NCI-H226 (cell line): ENCODE measurements around the gene CEP295NL.
A peak's percentile ranks its signal among the peaks of the same experiment; 100 is the strongest.
"Not testable (repeated sequence)": the region's sequence is repeated elsewhere in the genome, so short reads cannot be mapped to it uniquely, and the experiment has no call there.

ENCODE experiments used
- DNase-seq: peaks from one replicate; pipeline ENCODE4 v3.0.0-alpha.2; 2015

CEP295NL gene

DNA sequence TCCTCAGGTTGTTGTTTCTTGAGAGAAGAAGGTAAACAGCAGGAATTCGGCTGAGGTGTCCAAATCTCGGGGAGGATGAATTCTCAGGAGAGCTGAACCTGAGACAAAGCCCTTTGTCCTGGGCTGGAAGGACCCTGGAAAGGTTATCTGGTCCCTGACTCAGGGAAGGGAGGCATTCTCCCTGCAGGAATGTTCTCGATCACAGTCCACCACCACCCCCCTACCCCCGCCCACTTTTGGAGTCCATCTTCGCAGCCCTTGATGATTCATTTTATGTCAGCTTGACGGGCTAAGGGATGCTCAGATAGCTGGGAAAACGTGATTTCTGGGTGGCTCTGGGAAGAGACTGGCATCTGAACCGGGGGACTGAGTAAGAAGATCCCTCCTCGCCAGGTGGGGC, 1.4 kb upstream of the CEP295NL start:
- no peak for DNase-seq

DNA sequence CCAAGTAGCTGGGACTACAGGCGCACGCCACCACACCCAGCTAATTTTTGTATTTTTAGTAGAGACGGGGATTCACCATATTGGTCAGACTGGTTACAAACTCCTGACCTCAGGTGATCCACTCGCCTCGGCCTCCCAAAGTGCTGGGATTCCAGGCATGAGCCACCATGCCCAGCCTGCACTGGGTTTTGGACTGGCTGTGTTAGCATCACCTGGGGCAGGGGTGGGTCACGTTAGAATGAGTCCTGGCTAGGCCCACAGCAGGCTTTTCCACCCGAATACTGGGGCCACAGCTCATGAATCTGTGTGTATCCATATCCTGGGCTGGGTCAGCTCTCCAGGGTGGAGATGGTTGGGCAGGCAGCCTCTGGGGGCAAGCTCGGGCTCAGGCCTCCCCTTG, 770 bp downstream of the CEP295NL start:
- DNase-seq = not testable (repeated sequence)

DNA sequence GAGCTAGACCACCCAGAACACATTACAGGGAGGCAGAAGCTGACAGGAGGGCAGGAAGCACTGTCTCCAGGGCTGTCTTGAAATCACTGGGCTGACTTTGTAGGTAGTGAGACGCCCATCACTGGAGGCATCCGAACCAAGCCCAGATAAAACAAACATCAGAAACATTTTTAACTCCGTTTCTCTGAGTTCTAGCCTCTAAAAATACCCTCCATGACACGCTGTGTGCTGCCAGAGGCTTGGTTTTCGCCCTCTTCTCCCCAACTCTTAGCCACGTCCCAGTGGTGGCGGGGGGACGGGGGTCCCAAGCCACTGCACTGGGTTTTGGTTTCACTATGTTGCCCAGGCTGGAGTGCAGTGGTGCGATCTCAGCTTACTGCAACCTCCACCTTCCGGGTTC, 1.2 kb downstream of the CEP295NL start:
- DNase-seq = no peak

DNA sequence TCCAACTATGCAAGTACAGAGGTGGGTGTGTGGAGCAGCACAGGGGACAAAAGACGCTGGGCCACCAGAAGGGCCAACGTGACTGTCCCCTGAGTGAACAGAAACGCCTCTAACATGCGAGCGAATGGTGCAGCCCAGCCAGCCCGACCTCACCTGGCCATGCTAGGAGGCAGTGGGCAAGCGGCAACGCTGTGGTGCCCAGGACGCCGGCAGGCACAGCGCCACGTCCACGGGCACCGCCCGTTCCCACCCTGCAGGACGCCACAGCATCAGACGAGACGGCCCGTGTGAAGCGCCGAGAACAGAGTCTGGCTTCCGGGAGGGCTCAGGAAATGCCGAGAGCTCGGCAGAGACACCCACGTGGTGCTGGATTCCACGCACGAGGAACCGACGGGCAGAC, 2.2 kb downstream of the CEP295NL start:
- DNase-seq = no peak

- peak; percentile 88 for DNase-seq
These were observed 3.4 kb downstream of the CEP295NL start for GRCh38 chr17:78899361-78900260.

- DNase-seq = no peak
These were observed 4.1 kb downstream of the CEP295NL start for GRCh38 chr17:78898947-78899346.

- DNase-seq = no peak
These were observed 4.7 kb downstream of the CEP295NL start for GRCh38 chr17:78898075-78898836.

GRCh38 chr17:78897664-78898047, 5.3 kb downstream of the CEP295NL start:
- no peak for DNase-seq

- DNase-seq = no peak
These were observed 6.0 kb downstream of the CEP295NL start for GRCh38 chr17:78896834-78897663.

DNA sequence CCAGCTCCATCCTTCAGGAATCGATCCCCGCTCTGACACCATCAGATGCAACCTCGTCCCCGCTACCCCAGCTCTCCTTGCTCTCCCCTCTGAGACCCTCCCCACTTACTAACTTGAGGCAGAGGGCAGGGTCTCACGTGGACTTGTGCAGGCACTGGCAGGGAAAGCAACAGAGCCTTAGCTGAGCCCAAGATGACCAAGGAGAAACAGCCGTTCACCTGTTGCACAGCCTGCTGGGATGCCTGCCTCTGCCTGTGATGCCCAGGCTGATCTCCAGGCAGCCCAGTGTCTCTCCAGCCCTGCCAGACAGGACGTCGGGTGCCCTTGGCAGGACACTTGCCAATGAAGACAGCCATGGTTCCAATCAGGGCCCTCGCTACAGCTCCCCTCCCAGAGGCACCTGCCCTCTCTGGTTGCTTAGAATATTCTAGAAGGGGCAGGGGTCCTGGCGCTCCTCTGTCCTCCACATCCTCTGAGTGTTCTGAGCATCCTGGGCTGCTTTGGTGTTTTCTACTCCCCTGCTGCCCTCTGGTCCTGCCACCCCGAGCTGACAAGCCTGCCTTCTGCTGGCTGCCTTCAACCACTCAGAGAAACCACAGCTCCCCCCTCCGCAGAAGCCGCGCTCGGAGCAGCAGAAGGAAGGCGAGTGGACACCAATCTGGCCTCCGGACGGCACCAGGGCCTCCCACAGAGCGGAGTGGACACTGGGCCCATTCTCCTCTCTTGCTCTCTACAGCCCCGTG, 6.7 kb downstream of the CEP295NL start:
- no peak for DNase-seq

- DNase-seq = no peak
These were observed 7.7 kb downstream of the CEP295NL start for GRCh38 chr17:78895322-78895721.

GRCh38 chr17:78893684-78894083, 9.3 kb downstream of the CEP295NL start:
- no peak for DNase-seq

- DNase-seq = no peak
These were observed 10.0 kb downstream of the CEP295NL start for GRCh38 chr17:78892936-78893379.

- no peak for DNase-seq
These were observed 10.5 kb downstream of the CEP295NL start for GRCh38 chr17:78892520-78892919.

DNA sequence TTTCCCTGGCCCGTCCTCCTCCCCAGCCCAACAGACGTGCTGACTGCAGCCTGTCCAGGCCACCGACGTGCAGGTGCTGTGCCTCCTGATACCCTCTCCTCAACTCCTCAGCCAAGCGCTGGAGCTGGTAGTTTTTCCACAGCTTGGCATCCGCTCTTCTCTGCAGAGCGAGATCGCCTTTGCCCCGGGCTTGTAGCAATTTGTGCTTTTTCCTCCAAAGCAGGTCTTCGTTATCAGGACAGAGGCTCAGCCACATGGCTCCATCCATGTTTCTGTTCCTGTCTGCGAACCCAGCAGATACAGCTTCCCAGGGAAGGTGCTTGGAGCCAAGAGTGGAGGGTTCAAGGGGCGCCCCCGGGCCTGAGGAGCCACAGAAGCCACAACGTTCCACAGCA, 10.9 kb downstream of the CEP295NL start:
- no peak for DNase-seq

DNA sequence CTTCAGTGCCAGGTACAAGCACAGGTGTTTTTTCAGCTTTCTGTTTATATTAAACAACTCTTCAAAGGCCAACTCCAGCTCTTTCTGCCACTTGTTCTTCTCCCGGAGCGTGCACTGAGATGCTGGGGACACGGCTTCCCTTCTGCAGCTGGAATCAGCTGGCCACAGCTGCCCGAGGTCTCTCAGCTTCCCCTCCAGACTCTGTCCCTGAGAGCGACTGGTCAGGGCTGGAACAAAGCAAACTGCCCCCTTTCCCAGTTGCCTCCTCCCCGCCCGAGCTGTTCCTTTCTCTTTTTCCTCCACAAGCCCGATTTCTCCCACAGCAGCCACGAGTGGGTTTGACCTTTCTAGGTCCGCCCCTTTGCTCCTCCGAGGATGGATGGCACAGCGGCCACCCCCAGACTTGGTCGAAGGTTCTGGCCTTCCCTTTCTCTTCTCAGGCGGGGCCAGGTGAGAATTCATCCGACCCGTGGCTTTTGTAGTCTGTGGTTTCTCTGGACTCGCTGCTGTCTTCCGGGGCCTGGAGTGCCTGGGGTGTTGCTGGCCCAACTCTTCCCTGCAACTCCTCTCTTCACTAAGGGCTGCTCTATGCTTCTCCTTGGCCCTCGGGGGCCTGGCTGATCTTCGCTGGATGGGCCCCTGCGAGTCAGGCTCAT, 11.5 kb downstream of the CEP295NL start:
- DNase-seq = no peak

- no peak for DNase-seq
These were observed 12.5 kb downstream of the CEP295NL start for GRCh38 chr17:78890498-78890897.

GRCh38 chr17:78890096-78890495, 12.9 kb downstream of the CEP295NL start:
- DNase-seq = not testable (repeated sequence)

- no peak for DNase-seq
These were observed 13.5 kb downstream of the CEP295NL start for GRCh38 chr17:78889531-78889930.

DNA sequence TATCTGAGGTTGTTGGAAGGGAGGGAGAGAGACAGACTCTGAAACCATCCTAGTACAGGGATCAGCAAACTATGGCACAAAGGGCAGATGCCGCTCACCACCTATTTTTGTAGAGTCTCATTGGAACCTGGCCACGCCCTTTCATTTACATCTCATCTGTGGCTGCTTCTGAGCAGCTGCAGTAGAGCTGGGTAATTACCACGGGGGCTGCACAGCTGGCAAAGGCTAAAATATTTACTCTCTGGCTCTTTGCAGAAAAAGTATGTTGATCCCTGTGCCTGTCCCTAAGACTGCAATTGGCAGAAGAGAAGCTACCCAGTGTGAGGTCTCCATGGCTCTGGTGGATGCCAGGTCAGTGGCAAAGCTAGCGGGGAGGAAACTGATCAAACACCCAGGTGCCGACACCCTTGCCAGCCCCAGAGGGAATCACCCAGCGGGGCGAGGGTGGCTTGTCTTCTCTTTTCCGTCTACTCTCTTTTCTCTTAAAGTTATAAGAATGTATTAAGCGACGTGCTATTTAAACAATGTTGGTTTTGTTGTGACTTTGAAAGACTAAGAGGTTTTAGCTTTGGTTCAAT, 14.0 kb downstream of the CEP295NL start:
- no peak for DNase-seq

DNA sequence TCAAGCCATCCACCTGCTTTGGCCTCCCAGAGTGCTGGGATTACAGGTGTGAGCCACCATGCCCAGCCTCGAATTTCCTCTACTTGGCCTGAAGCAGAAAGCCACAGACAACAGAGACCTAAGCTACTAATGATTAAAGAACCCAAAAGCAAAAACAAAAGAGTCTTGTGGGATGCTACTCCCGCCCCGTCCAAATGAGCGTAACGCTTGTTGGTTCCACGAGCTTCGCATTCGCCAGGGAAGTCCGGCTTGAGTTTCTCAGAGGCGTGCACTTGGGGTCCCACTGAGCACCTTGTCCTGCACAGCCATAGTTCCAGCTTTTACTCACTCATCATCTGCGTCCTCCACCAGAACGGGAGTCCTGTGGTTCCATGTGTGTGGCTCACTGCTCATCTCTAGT, 16.0 kb downstream of the CEP295NL start:
- DNase-seq = no peak
